Renal cortex interstitium (tissue), 11 donors: ENCODE measurements around the gene STKLD1. TPM values are rescaled to one million over a fixed set of nuclear protein-coding genes. Genes with fewer than 3 reads are reported as not detected.
"Not testable (repeated sequence)": the region's sequence is repeated elsewhere in the genome, so short reads cannot be mapped to it uniquely, and the experiment has no call there.

Experiments
- DNase-seq, 11 donors: peaks; one replicate each; pipeline ENCODE4 v3.0.0-alpha.2; 2013; ENCODE audit warnings: low read depth in 9 of 11, low spot score in 4 of 11; ENCODE audit errors: extremely low read depth in 1 of 11
- polyA plus RNA-seq, 3 donors: library from polyadenylated mRNA; unstranded; fragments of 120-200 nt; gene quantifications; one replicate each; pipeline ENCODE4 v1.2.1, GENCODE V29; 2013; ENCODE audit not compliant: insufficient read length in 3 of 3

The STKLD1 gene
- polyA plus RNA-seq, 3 donors: 4.3 to 5.4 (median 4.4) TPM

DNA sequence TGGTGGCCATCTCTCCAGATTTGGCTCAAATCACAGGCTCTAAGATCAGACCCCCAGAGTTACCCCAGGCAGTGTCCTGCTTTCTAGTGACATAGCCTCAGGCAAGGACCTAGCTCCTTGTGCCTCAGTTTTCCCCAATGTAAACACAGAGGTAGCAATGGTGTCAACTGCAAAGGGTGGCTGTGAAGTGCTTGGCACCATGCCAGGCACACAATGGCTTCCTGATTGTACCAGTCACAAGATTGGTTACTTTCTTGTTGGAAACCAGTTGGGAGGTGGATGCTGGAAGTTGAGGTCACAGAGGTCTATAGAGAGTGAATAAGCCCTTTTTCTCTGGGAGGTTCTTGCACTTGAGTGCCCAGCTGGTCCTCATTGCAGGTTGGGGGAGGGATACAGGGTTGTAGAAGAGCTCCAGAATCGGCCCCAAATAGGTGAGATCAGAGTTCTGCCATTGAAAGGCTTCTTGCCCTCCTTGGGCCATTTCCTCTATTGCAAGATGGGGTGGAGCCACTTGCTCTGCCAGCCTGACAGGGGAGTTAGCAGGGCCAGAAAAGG, 2.3 kb downstream of the STKLD1 start:
- no peak for DNase-seq

DNA sequence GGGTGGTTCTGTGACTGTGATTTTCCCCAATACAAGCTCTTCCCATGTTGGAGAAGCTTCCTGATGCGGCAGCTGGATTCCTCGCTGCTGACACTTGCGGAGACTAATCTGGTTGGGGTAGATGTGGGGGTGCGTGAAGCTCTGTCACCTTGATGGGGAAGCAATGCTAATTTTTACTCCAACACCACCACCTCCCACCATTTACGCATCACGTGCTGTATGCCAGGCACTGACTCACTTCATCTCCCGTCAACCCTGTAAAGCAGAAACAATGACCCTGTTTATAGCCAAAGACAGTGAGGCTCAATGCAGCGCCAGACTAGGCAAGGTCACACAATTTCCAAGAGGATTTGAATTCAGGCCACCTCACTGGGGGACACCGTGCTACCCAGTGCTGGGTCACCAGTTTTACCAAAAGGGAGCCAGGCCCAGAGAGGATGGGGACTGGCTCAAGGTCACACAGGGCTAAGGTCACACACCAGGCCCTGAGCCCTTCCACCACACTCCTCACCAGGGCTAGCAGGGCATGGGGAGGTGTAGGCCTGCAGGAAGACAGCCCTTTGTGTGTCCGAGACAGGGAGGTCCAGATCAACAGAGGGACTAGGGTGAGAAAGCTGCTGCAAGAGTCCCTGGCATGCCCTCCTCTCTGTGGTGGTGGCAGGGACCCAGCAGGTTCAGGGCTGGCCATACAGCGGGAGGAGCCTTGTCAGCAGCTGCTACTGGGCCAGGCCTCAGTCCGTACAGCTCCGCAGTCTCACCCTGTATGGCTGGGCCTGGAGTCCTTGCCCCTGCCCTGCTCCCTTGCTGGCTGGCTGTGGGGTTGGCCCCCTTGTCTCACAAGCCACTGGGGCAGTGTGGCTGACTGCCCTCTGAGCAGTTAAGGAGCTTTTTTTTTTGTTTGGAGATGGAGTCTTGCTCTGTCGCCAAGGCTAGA, 3.3 kb downstream of the STKLD1 start:
- no peak for DNase-seq

DNA sequence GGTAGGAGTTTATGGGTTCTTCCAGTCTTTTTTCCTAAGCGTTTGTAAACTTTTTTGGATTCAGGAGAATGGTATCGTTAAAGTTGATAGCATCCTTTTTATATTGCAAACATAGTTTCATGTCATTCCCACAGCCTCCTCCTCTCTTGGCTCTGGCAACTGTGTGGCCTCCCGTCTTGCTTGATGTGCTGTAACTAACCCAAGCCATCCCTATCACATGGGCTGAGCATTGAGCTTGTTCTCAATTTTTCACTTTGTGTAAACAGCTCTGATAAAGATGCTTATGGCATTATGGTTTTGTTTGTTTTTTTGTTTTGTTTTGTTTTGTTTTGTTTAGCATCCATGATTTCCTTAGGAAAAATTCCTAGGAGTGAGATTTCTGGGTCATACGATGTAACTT, 4.6 kb downstream of the STKLD1 start:
- DNase-seq: no peak

DNA sequence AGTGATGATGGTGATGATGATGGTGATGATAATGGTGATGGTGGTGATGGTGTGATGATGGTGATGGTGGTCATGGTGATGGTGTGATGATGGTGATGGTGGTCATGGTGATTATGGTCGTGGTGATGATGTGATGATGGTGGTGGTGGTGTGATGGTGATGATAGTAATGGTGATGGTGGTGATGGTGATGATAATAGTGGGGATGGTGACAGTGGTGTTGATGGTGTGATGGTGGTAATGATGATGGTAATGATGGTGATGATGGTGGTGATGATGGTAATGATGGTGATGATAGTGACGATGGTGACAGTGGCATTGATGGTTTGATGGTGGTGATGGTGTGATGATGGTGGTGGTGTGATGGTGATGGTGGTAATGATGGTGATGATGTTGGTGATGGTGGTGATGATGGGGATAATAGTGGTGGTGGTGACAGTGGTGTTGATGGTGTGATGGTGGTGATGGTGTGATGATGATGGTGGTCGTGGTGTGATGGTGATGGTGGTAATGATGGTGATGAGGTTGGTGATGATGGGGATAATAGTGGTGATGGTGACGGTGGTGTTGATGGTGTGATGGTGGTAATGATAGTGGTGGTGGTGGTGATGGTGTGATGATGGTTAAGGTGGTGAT, 6.5 kb downstream of the STKLD1 start:
- no peak for DNase-seq

DNA sequence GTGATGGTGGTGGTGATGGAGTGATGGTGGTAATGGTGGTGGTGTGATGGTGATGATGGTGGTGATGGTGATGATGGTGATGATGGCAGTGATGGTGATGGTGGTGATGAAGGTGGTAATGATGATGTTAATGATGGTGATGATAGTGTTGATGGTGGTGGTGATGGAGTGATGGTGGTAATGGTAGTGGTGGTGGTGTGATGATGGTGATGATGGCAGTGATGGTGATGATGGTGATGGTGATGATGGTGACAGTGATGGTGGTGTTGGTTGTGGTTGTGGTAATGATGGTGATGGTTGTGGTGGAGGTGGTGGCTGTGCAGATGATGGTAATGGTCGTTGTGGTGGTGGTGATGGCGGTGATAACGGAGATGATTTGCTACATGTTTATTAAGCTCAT, 7.3 kb downstream of the STKLD1 start:
- no peak for DNase-seq

DNA sequence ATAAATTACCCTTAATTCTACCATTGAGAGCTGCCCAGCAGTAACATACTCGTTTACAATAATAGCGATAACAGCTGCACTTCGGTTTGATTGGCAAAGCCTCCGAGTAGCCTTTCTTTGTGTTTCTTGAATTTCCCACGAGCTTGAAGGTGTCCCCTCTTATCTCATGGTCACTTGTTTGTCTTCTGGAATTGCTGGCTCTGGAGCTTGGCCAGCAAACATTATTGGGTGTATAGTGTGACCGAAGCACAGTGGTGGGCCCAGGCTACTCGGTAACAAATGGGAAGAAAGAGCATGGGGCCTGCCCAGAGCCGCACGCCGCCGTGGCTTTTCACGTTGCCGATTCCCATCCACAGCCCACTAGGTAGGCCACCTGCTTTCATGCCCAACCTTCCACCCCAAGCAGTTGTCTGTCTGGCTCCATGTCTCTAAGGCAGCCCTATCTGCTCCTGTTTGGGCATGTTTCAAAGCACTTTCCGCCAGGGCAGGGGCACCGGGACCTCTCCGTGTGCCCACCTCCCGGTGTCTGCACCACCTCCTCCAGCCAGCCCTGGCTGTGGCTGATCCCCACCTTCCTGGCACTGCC, 8.7 kb downstream of the STKLD1 start:
- DNase-seq: no peak

DNA sequence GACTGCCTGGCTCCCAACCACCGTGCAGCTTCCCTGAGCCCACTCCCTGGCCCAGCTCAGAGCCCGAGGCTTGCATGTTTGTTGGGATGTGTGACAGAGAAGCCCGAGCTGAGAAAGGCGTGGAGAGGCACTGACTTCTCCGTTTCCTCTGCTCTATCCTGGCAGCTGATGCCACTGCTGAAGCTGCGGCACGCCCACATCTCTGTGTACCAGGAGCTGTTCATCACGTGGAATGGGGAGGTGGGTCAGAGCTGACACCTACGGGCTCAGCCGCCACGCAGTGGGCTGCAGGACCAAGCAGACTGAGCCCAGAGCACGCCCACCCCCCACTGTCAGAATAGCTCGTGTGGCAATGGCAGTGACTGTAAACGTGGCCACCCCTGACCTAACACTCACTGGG, 9.3 kb downstream of the STKLD1 start:
- no peak for DNase-seq

DNA sequence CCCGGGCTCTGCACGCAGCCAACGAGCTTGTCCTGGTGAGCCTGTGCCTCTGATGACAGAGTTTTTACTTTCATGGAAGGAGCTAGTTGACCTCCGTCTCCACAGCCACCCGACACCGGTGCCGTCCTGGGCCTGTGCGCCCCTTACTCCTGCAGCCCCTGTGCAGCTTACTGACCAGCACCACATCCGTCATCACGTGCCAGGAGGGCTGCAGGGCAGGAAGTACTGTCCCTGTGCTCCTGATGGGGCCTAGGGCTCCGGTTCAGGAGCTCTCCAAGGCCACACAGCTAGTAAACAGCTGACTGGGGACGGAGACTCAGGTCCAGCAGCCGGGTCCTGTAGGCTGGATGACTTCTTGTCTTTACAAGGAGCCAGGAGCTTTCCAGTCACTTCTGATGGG, 10.2 kb downstream of the STKLD1 start:
- no peak for DNase-seq

DNA sequence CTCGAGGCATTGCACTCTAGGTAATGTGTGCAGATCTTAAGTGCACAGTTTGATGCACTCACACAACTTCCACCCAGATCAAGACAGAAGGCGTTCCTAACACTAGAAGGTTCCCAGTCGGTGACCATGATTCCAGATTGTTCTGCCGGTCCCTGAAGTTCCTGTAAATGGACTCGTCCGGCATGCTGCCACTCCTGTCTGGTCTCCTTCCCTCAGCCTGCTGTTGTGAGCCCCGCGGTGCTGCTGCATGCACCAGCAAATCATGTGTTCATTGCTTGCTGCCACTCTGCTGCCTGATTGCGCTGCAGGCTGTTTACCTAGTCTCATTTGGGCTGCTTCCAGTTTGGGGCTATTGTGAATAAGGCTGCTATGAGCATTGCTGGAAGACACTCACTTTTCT, 11.5 kb downstream of the STKLD1 start:
- DNase-seq: no peak

DNA sequence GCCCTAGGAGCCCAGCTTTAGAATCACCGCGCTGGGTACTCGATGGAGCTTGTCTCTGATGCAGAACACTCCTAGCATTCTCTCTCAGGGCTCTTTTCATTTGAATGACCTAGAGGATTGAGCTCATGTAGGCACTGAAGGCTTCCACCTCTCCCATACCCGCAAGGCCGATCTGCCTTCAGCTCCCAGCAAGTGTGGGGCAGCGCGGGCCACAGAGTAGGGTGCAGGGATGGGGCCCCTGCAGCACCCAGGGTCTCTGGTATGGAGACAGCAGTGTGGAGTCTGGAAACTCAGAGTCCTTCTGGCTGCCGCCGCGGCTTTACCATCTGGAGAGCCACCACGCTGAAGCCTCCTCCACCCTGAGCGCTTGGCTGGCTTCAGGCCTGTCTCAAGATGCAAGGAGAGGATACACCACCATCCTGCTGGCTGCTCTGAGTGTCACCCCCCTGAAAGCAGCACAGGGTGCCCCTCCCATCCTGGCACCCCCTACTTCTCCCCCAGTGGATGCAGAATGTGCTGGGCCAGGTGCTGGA, 12.9 kb downstream of the STKLD1 start:
- no peak for DNase-seq

DNA sequence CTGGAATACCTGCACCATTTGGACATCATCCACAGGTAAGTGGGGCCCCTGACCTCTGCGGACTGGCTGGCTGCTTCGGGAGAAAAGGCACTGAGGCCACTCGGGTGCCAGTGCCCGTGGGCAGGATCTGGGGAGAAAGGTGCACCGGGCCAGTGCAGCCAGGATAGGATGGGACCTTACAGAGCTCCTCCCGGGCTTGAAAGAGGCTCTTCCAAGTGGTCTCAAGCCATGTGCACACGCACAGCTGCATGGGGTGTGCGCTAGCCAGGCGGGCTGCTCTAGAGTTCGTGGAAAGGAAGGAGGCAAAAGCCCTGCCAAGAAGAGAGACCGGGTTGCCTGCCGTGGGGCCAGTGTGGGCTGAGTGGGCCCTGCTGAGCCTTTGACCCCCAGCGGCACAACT, 13.4 kb downstream of the STKLD1 start:
- no peak for DNase-seq

DNA sequence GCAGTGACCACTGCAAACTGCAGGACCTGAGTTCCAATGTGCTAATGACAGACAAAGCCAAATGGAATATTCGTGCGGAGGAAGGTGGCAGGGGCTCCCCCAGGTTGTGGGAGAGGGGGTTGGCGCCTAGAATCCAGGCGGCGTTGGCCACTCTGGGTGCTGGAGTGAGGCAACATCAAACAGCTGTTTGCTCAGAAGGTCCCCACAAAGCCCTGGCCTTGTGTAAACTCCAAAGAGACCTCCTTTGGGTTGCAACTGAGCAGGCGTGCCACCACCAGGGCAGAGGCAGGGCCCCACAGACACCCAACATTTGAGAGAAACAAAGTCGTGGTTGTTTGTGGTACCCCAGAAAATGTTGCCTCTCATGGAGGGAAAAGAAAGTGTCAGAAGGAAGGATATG, 14.5 kb downstream of the STKLD1 start:
- DNase-seq: no peak

DNA sequence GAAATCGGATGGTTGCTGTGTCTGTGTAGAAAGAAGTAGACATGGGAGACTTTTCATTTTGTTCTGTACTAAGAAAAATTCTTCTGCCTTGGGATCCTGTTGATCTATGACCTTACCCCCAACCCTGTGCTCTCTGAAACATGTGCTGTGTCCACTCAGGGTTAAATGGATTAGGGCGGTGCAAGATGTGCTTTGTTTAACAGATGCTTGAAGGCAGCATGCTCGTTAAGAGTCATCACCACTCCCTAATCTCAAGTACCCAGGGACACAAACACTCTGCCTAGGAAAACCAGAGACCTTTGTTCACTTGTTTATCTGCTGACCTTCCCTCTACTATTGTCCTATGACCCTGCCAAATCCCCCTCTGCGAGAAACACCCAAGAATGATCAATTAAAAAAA, 15.3 kb downstream of the STKLD1 start:
- not testable (repeated sequence) for DNase-seq

DNA sequence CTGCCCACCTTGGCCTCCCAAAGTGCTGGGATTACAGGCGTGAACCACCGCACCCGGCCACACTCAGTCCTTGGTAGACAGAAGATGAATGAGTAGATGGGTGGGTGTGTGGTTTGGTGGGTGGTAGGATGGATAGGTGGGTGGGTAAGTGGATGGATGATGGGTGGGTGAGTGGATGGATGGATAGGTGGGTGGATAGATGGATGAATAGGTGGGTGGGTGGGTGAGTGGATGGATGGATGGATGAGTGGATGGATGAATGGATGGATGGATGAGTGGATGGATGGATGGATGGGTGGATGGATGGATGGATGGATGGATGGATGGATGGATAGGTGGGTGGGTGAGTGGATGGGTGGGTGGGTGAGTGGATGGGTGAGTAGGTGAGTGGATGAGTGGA, 16.1 kb downstream of the STKLD1 start:
- DNase-seq: not testable (repeated sequence)

DNA sequence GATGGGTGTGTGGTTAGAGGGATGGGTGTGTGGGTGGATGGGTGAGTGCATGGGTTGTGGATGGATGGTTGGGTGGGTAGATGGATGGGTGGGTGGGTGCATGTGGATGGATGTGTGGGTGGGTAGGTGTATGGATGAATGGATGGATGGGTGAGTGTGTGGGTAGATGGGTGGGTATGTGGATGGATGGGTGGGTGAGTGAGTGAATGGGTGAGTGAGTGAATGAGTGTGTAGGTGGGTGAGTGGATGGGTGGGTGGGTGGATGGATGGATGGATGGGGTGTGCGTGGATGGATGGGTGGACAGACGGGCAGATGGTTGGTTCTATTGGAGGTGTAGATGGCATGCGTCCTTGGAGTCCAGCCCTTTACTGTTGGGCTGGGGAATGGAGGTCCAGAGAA, 17.2 kb downstream of the STKLD1 start:
- DNase-seq: no peak

DNA sequence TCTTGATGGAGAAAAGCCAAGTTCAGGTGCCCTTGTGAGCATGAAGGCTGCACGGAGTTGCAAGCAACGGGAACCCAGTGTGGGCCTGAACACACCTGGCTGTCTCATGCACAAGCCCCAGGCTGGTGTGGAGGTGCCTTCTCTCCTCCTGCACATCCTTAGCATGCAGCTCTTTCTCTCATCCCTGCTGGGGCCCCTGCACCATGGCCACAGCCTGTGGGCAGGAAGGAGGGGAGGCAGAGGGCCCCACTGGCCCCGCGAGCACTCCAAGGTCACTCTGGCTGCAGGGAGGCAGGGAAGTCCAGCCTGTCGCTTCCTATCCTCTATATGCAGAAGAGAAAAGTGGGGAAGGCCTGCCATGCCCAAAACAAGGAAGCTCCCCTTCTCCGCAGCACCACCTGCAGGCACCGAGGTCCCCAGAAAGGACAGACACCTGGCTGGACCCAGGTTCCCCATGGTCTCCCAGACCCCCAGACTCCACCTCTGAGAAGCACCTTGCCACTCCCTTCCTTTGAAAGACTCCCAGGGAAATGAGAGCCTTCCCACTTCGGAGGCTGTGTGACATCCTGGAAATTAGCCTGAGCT, 18.6 kb downstream of the STKLD1 start:
- no peak for DNase-seq

DNA sequence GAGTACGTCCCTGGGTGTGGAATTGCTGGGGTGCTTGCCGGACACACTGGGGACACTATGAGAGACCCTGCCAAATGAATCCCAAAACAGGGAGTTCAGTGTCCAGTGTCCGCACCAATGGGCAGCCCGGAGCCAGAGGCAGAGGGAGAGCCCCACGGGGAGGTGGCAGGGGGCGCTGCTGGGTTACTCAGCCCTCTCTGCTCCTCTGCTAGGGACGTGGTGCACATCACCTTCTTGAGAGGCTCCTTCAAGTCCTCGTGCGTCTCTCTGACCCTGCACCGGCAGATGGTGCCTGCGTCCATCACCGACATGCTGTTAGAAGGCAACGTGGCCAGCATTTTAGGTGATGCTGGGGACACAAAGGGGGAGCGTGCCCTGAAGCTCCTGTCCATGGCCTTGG, 20.8 kb downstream of the STKLD1 start:
- no peak for DNase-seq

DNA sequence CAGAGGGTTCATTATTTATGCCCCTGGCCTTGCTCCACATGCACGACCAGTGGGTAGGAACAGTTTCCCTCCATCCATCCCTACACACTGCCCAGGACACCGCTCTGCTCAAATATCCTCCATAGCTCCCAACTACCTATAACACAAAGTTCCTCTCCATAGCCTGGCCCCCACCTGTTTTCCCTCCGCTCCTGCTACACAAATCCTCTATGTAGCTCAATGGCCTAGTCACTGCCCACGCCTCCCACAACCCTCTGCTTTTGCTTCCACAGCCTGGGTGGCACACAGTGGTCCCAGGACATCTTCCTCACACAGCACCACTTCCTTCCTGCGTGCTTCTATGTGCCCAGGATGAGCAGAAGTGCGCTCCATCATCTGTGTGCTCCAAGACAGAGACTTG, 21.2 kb downstream of the STKLD1 start:
- no peak for DNase-seq

DNA sequence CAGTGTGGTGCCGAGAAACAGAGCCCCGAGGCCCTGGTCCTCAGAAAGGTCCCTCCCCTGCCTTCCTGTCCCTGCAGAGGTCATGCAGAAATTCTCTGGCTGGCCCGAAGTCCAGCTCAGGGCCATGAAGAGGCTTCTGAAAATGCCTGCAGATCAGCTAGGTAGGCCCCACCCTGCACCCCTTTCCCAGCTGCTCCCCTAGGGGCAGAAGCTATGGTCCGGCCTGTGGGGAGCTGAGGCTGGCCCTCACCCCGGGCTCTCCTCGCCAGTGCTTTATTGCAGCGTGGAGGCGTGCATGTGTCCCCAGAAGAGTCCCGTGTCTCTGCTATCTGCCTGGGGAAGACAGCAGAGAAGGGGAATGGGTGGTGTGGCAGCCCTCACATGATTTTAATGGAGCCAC, 21.7 kb downstream of the STKLD1 start:
- no peak for DNase-seq
